ENCODE results near the gene LRMDA.

DNA sequence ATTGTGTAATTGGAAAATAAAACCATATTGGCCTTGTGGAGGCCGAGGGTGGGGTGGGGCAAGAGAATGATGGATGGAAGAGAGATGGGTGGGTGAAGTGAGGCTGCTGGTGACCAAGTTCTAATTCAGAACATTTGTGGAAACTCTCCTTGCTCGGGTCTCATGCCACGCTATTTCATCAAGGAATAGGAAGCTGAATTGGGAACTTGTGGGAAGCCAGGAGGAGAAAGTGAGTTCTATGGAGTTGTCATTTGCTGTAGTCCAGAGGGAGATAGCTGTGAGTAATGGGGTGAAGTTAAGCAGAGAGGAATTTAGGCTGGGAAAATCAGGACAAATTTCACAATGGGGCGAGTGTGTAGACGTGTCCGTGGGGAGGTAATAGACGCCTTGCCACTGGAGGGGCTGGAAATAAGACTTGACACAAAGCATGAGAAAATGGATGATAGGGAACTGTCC lies 339.2 kb downstream of the LRMDA start:
- TF ChIP-seq, protein P1, sequence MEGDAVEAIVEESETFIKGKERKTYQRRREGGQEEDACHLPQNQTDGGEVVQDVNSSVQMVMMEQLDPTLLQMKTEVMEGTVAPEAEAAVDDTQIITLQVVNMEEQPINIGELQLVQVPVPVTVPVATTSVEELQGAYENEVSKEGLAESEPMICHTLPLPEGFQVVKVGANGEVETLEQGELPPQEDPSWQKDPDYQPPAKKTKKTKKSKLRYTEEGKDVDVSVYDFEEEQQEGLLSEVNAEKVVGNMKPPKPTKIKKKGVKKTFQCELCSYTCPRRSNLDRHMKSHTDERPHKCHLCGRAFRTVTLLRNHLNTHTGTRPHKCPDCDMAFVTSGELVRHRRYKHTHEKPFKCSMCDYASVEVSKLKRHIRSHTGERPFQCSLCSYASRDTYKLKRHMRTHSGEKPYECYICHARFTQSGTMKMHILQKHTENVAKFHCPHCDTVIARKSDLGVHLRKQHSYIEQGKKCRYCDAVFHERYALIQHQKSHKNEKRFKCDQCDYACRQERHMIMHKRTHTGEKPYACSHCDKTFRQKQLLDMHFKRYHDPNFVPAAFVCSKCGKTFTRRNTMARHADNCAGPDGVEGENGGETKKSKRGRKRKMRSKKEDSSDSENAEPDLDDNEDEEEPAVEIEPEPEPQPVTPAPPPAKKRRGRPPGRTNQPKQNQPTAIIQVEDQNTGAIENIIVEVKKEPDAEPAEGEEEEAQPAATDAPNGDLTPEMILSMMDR (IDR thresholded peaks at IDR 0.05), result no peak
- TF ChIP-seq POLR2A (IDR thresholded peaks at IDR 0.05), result no peak

Data from adrenal gland (tissue), 5 donors.